ENCODE data around the gene PRDM11. TPM values are rescaled to one million over a fixed set of nuclear protein-coding genes. Genes with fewer than 3 reads are reported as not detected.

The PRDM11 gene
- total and polyA plus RNA-seq, 4 donors, result 0.64 to 6.9 (median 2.8) TPM

DNA sequence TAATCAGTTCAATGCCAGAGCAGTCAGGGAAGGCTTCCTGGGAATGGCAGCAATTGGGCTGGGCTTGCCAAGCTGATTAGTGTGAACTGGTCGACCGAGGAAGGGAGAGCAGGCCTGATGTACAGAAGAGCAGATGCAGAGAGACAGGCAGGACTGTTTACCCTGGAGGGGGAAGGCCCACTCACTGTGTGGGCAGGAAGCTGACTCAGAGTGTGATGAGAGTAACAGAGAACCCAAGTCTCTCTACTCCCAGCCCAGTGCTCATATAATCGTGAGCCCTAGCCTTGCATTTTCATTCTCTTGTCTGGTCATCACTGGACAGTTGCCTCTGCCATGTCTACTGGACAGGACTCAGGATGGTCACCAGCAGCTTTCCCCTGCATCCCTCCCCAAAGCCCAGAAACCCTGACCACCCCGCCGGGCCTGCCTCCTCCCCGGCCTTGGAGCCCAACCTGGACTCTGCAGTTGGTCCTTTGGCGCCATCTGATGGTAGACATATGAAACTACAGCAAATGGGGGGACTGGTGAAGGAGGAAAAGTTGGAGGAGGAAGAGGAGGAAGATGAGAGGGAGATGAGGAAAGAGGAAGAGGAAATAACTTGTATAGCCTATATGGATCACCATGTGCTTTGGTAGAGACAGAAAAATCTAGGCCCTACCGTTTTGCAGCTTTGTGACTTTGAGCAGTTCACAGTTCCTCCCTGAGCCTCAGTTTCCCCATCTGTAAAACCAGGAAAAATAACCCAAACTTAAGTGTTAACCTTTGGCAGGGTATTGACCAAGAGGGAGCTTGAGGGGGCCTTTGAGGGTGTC lies 43.4 kb upstream of the PRDM11 start:
- H3K36me3 ChIP-seq (ENCODE audit: control insufficient read depth in 4 of 4, insufficient read depth in 3 of 4, low read depth in 1 of 4, low read length in 3 of 4), result no peaks in the 10 kb centered on the region
- DNase-seq (ENCODE audit: low spot score), result peak; percentile 53
- H3K4me3 ChIP-seq (ENCODE audit: low read depth in 1 of 3, low read length in 3 of 3), result no peak overlapping the region
- TF ChIP-seq FOXA1 (IDR thresholded peaks at IDR 0.05), result no peak
- TF ChIP-seq, protein P1, sequence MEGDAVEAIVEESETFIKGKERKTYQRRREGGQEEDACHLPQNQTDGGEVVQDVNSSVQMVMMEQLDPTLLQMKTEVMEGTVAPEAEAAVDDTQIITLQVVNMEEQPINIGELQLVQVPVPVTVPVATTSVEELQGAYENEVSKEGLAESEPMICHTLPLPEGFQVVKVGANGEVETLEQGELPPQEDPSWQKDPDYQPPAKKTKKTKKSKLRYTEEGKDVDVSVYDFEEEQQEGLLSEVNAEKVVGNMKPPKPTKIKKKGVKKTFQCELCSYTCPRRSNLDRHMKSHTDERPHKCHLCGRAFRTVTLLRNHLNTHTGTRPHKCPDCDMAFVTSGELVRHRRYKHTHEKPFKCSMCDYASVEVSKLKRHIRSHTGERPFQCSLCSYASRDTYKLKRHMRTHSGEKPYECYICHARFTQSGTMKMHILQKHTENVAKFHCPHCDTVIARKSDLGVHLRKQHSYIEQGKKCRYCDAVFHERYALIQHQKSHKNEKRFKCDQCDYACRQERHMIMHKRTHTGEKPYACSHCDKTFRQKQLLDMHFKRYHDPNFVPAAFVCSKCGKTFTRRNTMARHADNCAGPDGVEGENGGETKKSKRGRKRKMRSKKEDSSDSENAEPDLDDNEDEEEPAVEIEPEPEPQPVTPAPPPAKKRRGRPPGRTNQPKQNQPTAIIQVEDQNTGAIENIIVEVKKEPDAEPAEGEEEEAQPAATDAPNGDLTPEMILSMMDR (IDR thresholded peaks at IDR 0.05; ENCODE audit: low read depth, low read length, missing input control), result peak; percentile 89
- TF ChIP-seq RAD21 (IDR thresholded peaks at IDR 0.05), result peak; percentile 99
- TF ChIP-seq GABPA (IDR thresholded peaks at IDR 0.05 in 1 of 2, conservative IDR thresholded peaks at IDR 0.05 in 1 of 2), result no peak
- 23% methylated on average over 8 of the region's 8 CpGs for WGBS
- no peak overlapping the region for H3K27ac ChIP-seq (ENCODE audit: low read depth in 1 of 2, low read length in 2 of 2)
- H3K4me1 ChIP-seq (ENCODE audit: control insufficient read depth in 4 of 4, insufficient read depth in 4 of 4, low read length in 3 of 4), result no peaks in the 10 kb centered on the region
- H3K27me3 ChIP-seq (ENCODE audit: control insufficient read depth in 4 of 4, insufficient read depth in 4 of 4, low read length in 3 of 4), result peaks cover 0 to 3% (median 0%) of the 10 kb centered on the region in 4 donors
- no peak overlapping the region for H3K9ac ChIP-seq (ENCODE audit: low read depth in 1 of 2, low read length in 2 of 2)
- no peaks in the 10 kb centered on the region for H3K9me3 ChIP-seq (ENCODE audit: control insufficient read depth in 4 of 4, low read length in 3 of 4)

DNA sequence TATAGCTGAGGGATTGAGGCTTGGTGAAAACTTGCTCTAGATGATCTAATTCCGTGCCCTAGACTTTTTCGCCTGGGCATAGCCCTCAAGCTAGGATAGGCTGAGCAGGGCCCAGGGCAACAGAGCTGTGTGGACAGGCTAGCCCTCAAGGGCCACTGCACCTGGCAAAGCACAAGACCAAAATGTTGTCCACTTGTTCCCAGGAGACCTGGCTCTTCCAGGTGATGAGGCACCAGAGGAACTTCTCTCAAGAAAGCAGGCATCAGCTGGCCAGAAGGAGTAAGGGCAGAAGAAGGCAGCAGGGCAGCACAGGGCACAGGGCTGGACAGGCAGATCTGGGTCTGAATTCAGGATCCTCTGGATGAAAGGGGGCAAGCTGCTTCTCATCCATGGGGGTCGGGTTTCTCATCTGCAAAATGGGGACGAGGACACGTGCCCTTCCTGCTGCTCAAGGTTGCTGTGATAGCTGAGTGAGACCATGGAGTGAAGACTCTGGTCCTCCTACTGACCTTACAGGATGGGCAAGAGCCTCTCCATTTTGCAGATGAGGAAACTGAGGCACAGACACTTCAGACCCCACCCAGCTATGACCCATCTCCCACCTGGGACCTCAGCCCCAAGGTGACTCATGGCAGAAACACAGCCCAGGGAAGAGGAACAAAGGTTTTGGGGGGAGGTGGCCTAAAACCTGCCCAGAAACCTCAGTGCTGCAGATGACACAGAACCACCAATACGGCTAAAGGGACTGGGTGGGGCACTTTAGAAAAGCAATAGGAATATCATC lies 42.2 kb upstream of the PRDM11 start:
- Histone ChIP-seq H3K4me1 (ENCODE audit: control insufficient read depth in 4 of 4, insufficient read depth in 4 of 4, low read length in 3 of 4) (no peaks in the 10 kb centered on the region), H3K36me3 (ENCODE audit: control insufficient read depth in 4 of 4, insufficient read depth in 3 of 4, low read depth in 1 of 4, low read length in 3 of 4) (no peaks in the 10 kb centered on the region), H3K27me3 (ENCODE audit: control insufficient read depth in 4 of 4, insufficient read depth in 4 of 4, low read length in 3 of 4) (no peaks in the 10 kb centered on the region), H3K9ac (ENCODE audit: low read depth in 1 of 2, low read length in 2 of 2) (no peak overlapping the region), H3K27ac (ENCODE audit: low read depth in 1 of 2, low read length in 2 of 2) (no peak overlapping the region), H3K4me3 (ENCODE audit: low read depth in 1 of 3, low read length in 3 of 3) (no peak overlapping the region), H3K9me3 (ENCODE audit: control insufficient read depth in 4 of 4, low read length in 3 of 4) (no peaks in the 10 kb centered on the region)
- WGBS, result 81% methylated on average over 6 of the region's 6 CpGs
- TF ChIP-seq NR2F2 (IDR thresholded peaks at IDR 0.05), result no peak
- no peak for TF ChIP-seq SP1 (IDR thresholded peaks at IDR 0.05)
- TF ChIP-seq RAD21 (IDR thresholded peaks at IDR 0.05), result no peak
- TF ChIP-seq, protein P1 (IDR thresholded peaks at IDR 0.05; ENCODE audit: low read depth, low read length, missing input control), result no peak
- no peak for TF ChIP-seq GABPA (IDR thresholded peaks at IDR 0.05 in 1 of 2, conservative IDR thresholded peaks at IDR 0.05 in 1 of 2)
- no peak for TF ChIP-seq FOXA1 (IDR thresholded peaks at IDR 0.05)
- TF ChIP-seq YY1 (IDR thresholded peaks at IDR 0.05), result no peak
- TF ChIP-seq EGR1 (IDR thresholded peaks at IDR 0.05; ENCODE audit: low read depth in 2 of 2), result no peak
- TF ChIP-seq, protein P2, sequence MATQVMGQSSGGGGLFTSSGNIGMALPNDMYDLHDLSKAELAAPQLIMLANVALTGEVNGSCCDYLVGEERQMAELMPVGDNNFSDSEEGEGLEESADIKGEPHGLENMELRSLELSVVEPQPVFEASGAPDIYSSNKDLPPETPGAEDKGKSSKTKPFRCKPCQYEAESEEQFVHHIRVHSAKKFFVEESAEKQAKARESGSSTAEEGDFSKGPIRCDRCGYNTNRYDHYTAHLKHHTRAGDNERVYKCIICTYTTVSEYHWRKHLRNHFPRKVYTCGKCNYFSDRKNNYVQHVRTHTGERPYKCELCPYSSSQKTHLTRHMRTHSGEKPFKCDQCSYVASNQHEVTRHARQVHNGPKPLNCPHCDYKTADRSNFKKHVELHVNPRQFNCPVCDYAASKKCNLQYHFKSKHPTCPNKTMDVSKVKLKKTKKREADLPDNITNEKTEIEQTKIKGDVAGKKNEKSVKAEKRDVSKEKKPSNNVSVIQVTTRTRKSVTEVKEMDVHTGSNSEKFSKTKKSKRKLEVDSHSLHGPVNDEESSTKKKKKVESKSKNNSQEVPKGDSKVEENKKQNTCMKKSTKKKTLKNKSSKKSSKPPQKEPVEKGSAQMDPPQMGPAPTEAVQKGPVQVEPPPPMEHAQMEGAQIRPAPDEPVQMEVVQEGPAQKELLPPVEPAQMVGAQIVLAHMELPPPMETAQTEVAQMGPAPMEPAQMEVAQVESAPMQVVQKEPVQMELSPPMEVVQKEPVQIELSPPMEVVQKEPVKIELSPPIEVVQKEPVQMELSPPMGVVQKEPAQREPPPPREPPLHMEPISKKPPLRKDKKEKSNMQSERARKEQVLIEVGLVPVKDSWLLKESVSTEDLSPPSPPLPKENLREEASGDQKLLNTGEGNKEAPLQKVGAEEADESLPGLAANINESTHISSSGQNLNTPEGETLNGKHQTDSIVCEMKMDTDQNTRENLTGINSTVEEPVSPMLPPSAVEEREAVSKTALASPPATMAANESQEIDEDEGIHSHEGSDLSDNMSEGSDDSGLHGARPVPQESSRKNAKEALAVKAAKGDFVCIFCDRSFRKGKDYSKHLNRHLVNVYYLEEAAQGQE (IDR thresholded peaks at IDR 0.05), result no peak
- no peak for TF ChIP-seq FOXA2 (IDR thresholded peaks at IDR 0.05)
- TF ChIP-seq, protein P3, sequence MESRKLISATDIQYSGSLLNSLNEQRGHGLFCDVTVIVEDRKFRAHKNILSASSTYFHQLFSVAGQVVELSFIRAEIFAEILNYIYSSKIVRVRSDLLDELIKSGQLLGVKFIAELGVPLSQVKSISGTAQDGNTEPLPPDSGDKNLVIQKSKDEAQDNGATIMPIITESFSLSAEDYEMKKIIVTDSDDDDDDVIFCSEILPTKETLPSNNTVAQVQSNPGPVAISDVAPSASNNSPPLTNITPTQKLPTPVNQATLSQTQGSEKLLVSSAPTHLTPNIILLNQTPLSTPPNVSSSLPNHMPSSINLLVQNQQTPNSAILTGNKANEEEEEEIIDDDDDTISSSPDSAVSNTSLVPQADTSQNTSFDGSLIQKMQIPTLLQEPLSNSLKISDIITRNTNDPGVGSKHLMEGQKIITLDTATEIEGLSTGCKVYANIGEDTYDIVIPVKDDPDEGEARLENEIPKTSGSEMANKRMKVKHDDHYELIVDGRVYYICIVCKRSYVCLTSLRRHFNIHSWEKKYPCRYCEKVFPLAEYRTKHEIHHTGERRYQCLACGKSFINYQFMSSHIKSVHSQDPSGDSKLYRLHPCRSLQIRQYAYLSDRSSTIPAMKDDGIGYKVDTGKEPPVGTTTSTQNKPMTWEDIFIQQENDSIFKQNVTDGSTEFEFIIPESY (IDR thresholded peaks at IDR 0.05), result no peak
- no peak for DNase-seq (ENCODE audit: low spot score)

Data from liver (tissue), 9 donors.